Activated naive CD8-positive, alpha-beta T cell treated with anti-CD3 and anti-CD28 coated beads, Interleukin-2, amount 50 U/mL, for 24 hours (primary cell): Measurements from ENCODE around the gene GGA1.
"Not testable (repeated sequence)": the region's sequence is repeated elsewhere in the genome, so short reads cannot be mapped to it uniquely, and the experiment has no call there.

ENCODE experiments used
- ATAC-seq: fragments of 150-1000 bp; cut with Tn5 transposase; one replicate; pipeline ENCODE4 v1.10.0; 2021
- DNase-seq: peaks from one replicate; pipeline ENCODE4 v3.0.0; 2021
- H3K27ac Mint-ChIP-seq: one replicate; pipeline ENCODE4 v1.8.0; 2021; ENCODE audit warnings: mild to moderate bottlenecking, mixed read lengths
- H3K27me3 Mint-ChIP-seq: one replicate; pipeline ENCODE4 v1.8.0; 2021; ENCODE audit warnings: mixed read lengths
- H3K36me3 Mint-ChIP-seq: one replicate; pipeline ENCODE4 v1.8.0; 2021; ENCODE audit warnings: low read depth, mixed read lengths
- H3K4me1 Mint-ChIP-seq: one replicate; pipeline ENCODE4 v1.8.0; 2021; ENCODE audit warnings: mixed read lengths
- H3K4me3 Mint-ChIP-seq: one replicate; pipeline ENCODE4 v1.8.0; 2021; ENCODE audit warnings: mild to moderate bottlenecking, moderate library complexity, mixed read lengths
- H3K9me3 Mint-ChIP-seq: one replicate; pipeline ENCODE4 v1.8.0; 2021; ENCODE audit warnings: mixed read lengths

The GGA1 gene

DNA sequence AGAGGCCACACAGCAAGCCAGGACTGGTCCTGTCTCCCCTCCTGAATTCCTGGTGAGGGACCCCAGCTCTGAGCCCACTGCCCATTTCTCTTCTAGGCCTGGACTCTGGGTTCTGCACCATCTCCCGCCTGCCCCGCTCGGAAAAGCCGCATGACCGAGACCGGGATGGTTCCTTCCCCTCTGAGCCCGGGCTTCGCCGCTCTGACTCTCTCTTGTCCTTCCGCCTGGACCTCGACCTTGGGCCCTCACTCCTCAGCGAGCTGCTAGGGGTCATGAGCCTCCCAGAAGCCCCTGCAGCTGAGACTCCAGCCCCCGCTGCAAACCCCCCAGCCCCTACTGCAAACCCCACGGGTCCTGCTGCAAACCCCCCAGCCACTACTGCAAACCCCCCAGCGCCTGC lies 40.6 kb upstream of the GGA1 start:
- DNase-seq (no peak), ATAC-seq (no peak)
- H3K27me3 Mint-ChIP-seq = peaks cover 22% of the 10 kb centered on the region
- H3K4me1 Mint-ChIP-seq = peaks cover 22% of the 10 kb centered on the region
- H3K9me3 Mint-ChIP-seq = no peaks in the 10 kb centered on the region
- H3K27ac Mint-ChIP-seq = no peak overlapping the region
- no peaks in the 10 kb centered on the region for H3K36me3 Mint-ChIP-seq
- H3K4me3 Mint-ChIP-seq = no peak overlapping the region

DNA sequence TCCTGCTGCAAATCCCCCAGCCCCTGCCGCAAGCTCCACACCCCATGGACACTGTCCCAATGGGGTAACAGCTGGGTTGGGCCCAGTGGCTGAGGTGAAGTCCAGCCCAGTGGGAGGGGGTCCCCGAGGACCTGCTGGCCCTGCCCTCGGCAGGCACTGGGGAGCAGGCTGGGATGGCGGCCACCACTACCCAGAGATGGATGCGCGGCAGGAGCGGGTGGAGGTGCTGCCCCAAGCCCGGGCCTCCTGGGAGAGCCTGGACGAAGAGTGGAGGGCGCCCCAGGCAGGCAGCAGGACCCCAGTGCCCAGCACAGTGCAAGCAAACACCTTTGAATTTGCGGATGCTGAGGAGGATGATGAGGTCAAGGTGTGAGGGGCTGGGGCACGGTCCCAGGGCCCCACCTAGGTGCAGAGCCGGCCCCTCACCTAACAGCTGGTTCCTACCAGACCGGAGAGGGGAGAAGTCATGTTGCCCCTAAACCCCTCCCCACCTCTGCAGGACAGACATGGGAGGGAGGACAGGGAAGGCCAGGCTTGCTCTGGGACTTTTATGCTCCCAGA lies 40.1 kb upstream of the GGA1 start:
- peaks cover 19% of the 10 kb centered on the region for H3K4me1 Mint-ChIP-seq

GRCh38 chr22:37569009-37569920 lies 39.4 kb upstream of the GGA1 start:
- Mint-ChIP-seq H3K9me3 (no peaks in the 10 kb centered on the region), H3K4me3 (no peak overlapping the region), H3K27ac (no peak overlapping the region), H3K4me1 (peaks cover 17% of the 10 kb centered on the region), H3K36me3 (no peaks in the 10 kb centered on the region), H3K27me3 (peaks cover 11% of the 10 kb centered on the region)
- no peak for ATAC-seq
- no peak for DNase-seq

More for the DNA sequence above, 40.1 kb upstream of the GGA1 start:
- Mint-ChIP-seq H3K27ac (no peak overlapping the region), H3K36me3 (no peaks in the 10 kb centered on the region), H3K9me3 (no peaks in the 10 kb centered on the region), H3K4me3 (no peak overlapping the region), H3K27me3 (peaks cover 18% of the 10 kb centered on the region)
- ATAC-seq = no peak
- no peak for DNase-seq

DNA sequence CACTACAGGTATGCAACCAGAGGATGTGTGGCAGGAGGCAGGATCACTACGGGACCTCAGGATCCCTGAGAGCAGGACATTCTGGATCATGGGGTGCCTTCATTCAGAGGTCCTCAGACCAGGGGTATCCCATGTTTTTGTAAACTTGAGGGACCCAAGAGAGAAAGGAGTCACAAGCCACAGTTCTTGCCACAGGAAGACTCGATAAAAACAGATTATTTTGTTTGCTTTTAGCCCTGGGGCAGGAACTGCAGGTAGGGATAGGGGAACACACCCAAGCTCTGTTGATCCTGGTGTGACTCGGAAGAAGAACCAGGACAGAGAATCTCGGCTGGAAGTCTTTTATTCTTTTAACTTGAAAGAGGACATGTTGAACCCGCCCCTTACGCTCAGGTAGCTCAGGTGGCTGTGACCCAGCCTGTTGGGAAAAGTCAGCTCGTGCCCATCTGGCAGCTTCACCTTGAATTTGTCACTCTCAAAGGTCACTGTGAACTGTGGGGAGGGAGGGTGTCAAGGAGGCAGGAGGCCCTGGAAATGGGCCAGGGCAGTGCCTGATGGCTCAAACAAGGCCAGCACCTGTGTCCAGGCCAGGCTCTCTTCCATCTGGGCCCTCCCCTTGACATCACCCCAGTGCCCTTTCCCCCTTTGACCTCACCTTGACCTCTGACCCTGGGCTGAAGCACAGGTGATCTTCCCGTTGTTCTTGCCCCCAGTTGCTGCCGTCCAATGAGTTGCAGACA lies 38.5 kb upstream of the GGA1 start:
- peaks cover 17% of the 10 kb centered on the region for H3K4me1 Mint-ChIP-seq
- no peaks in the 10 kb centered on the region for H3K9me3 Mint-ChIP-seq
- H3K27ac Mint-ChIP-seq = no peak overlapping the region
- no peaks in the 10 kb centered on the region for H3K36me3 Mint-ChIP-seq
- no peak for DNase-seq
- H3K4me3 Mint-ChIP-seq = no peak overlapping the region
- H3K27me3 Mint-ChIP-seq = peaks cover 9% of the 10 kb centered on the region
- ATAC-seq = no peak

DNA sequence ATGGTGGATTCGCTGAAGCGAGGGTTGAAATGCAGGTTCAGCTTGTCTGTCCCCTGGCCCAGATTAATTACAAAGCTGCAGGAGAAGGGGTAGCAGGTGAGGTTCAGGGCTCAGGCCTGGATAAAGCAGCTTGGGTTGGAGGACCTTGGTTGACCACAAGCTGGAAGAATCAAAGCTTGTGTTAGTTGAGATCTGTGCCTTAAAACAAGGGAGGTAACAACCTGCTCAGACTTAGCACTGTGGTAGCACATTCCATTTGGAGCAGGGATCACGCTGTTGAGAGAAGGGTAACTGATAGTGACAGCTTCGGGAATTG lies 38.0 kb upstream of the GGA1 start:
- no peak overlapping the region for H3K27ac Mint-ChIP-seq
- H3K27me3 Mint-ChIP-seq = peaks cover 5% of the 10 kb centered on the region
- H3K9me3 Mint-ChIP-seq = no peaks in the 10 kb centered on the region
- no peaks in the 10 kb centered on the region for H3K36me3 Mint-ChIP-seq
- no peak for ATAC-seq
- H3K4me3 Mint-ChIP-seq = no peak overlapping the region
- DNase-seq = no peak
- H3K4me1 Mint-ChIP-seq = peaks cover 17% of the 10 kb centered on the region

DNA sequence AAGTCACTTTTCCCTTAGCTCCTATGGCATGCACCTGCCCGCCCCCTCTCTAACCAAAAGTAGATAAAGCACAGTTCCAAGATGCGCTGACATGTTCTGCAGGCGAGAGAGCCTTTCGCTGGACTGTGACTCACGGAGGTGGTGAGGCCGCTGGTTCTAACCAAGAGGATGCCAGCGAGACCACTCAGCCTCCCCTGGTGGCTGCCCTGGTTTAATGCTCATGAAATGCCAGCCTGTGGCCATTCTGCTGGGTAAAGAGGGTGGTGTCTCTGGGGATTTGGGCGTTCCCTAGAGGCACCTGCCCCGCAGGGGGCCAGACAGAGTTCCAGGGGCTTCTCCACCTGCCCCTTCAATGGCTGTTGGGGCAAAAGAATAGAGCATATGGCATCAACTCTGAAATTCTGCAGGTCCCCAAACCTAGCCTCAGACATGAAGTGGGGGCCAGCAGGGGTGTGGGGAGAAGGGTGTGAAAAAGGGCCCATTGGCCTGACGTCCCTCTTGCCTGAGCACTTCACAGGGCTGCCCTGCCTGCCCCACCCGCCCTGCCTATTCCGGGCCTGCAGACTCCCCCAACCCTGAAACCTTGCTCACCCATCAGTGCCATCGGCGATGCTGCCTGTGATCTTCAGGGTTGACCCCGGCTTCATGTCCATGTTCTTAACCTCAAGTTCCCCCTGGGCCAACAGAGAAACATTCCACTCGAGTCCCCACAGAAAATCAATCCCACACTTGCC lies 37.2 kb upstream of the GGA1 start:
- peaks cover 2% of the 10 kb centered on the region for H3K27me3 Mint-ChIP-seq
- H3K4me3 Mint-ChIP-seq = no peak overlapping the region
- ATAC-seq (no peak), DNase-seq (no peak)
- no peak overlapping the region for H3K27ac Mint-ChIP-seq
- H3K4me1 Mint-ChIP-seq = peaks cover 11% of the 10 kb centered on the region
- H3K9me3 Mint-ChIP-seq = no peaks in the 10 kb centered on the region
- no peaks in the 10 kb centered on the region for H3K36me3 Mint-ChIP-seq

- Mint-ChIP-seq H3K36me3 (no peaks in the 10 kb centered on the region), H3K27me3 (peaks cover 2% of the 10 kb centered on the region), H3K4me3 (no peak overlapping the region), H3K27ac (no peak overlapping the region), H3K9me3 (no peaks in the 10 kb centered on the region), H3K4me1 (peaks cover 6% of the 10 kb centered on the region)
- DNase-seq = no peak
- no peak for ATAC-seq
Measured at GRCh38 chr22:37571992-37572373, 36.7 kb upstream of the GGA1 start.

DNA sequence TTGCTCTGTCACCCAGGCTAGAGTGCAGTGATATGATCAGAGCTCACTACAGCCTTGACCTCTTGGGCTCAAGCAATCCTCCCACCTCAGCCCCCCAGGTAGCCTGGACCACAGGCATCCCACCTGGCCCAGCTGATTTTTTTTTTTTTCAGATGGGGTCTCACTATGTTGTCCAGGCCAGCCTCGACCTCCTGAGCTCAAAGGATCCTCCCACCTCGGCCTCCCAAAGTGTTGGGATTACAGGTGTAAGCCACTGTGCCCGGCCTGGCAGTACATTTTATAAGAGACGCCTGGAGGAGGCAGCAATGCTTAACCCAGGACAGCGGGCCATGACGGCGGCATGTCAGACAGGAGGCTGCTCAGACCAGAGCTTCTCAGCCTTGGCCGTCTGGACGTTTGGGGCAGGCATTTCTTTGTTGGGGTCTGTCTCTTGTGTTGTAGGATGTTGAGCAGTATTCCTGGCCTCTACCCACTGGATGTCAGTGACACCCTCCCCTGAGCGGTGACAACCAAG lies 33.1 kb upstream of the GGA1 start:
- no peaks in the 10 kb centered on the region for H3K9me3 Mint-ChIP-seq
- no peaks in the 10 kb centered on the region for H3K36me3 Mint-ChIP-seq
- peaks cover 4% of the 10 kb centered on the region for H3K27me3 Mint-ChIP-seq
- DNase-seq = no peak
- no peak for ATAC-seq
- H3K4me1 Mint-ChIP-seq = peaks cover 10% of the 10 kb centered on the region
- H3K4me3 Mint-ChIP-seq = no peak overlapping the region
- no peak overlapping the region for H3K27ac Mint-ChIP-seq

GRCh38 chr22:37578002-37578401 lies 30.6 kb upstream of the GGA1 start:
- Mint-ChIP-seq H3K4me1 (peaks cover 12% of the 10 kb centered on the region), H3K36me3 (no peaks in the 10 kb centered on the region), H3K9me3 (no peaks in the 10 kb centered on the region), H3K27ac (no peak overlapping the region), H3K4me3 (no peak overlapping the region), H3K27me3 (peaks cover 3% of the 10 kb centered on the region)
- ATAC-seq = peak; percentile 33
- DNase-seq = no peak

- DNase-seq (no peak), ATAC-seq (no peak)
- Mint-ChIP-seq H3K36me3 (no peaks in the 10 kb centered on the region), H3K27ac (no peak overlapping the region), H3K9me3 (no peaks in the 10 kb centered on the region), H3K4me1 (peaks cover 12% of the 10 kb centered on the region), H3K4me3 (no peak overlapping the region), H3K27me3 (peaks cover 5% of the 10 kb centered on the region)
Measured at GRCh38 chr22:37581504-37581903, 27.1 kb upstream of the GGA1 start.

- ATAC-seq (no peak), DNase-seq (no peak)
- Mint-ChIP-seq H3K4me1 (peaks cover 12% of the 10 kb centered on the region), H3K27ac (no peak overlapping the region), H3K4me3 (no peak overlapping the region), H3K27me3 (peaks cover 5% of the 10 kb centered on the region), H3K9me3 (no peaks in the 10 kb centered on the region), H3K36me3 (no peaks in the 10 kb centered on the region)
Measured at GRCh38 chr22:37582526-37582925, 26.1 kb upstream of the GGA1 start.

GRCh38 chr22:37588546-37589215 lies 20.0 kb upstream of the GGA1 start:
- ATAC-seq = no peak
- Mint-ChIP-seq H3K9me3 (no peaks in the 10 kb centered on the region), H3K27ac (no peak overlapping the region), H3K4me1 (peaks cover 8% of the 10 kb centered on the region), H3K36me3 (no peaks in the 10 kb centered on the region), H3K4me3 (no peak overlapping the region), H3K27me3 (peaks cover 2% of the 10 kb centered on the region)
- no peak for DNase-seq

- no peak for DNase-seq
- H3K9me3 Mint-ChIP-seq = no peaks in the 10 kb centered on the region
- H3K4me3 Mint-ChIP-seq = no peak overlapping the region
- no peak overlapping the region for H3K27ac Mint-ChIP-seq
- no peaks in the 10 kb centered on the region for H3K36me3 Mint-ChIP-seq
- H3K27me3 Mint-ChIP-seq = peaks cover 2% of the 10 kb centered on the region
- H3K4me1 Mint-ChIP-seq = peaks cover 8% of the 10 kb centered on the region
- no peak for ATAC-seq
Measured at GRCh38 chr22:37589636-37590035, 19.0 kb upstream of the GGA1 start.

- H3K4me1 Mint-ChIP-seq, H3K36me3 Mint-ChIP-seq, H3K9me3 Mint-ChIP-seq, DNase-seq, H3K27ac Mint-ChIP-seq, ATAC-seq, H3K27me3 Mint-ChIP-seq, H3K4me3 Mint-ChIP-seq: not testable (repeated sequence)
Measured at GRCh38 chr22:37591081-37591480, 17.6 kb upstream of the GGA1 start.
